HG03025 (cell line): ENCODE measurements around the gene AKAP6.

Source experiments
- ATAC-seq: cut with Tn5 transposase; IDR thresholded peaks from one replicate; pipeline ENCODE4 v1.9.1; 2021; ENCODE audit warnings: mild to moderate bottlenecking, moderate library complexity; ENCODE audit not compliant: unreplicated experiment, low FRiP score

AKAP6 gene

GRCh38 chr14:32835924-32836323, 506.8 kb downstream of the AKAP6 start:
- no peak for ATAC-seq

- no peak for ATAC-seq
These were observed 512.6 kb downstream of the AKAP6 start for GRCh38 chr14:32841698-32842097.

GRCh38 chr14:32846821-32847365, 517.8 kb downstream of the AKAP6 start:
- ATAC-seq = no peak

- ATAC-seq = no peak
These were observed 518.8 kb downstream of the AKAP6 start for GRCh38 chr14:32847867-32848266.

- no peak for ATAC-seq
These were observed 536.8 kb downstream of the AKAP6 start for GRCh38 chr14:32865827-32866376.

- ATAC-seq = no peak
These were observed 554.1 kb downstream of the AKAP6 start for GRCh38 chr14:32883188-32883587.
